K562 (cell line): ENCODE data around the gene NXF1. TPM values are rescaled to one million over a fixed set of nuclear protein-coding genes. Genes with fewer than 3 reads are reported as not detected.

Experiments used
- ATF1 ChIP-seq, 2 experiments: fragments of 450-650 bp in 1 of 2; IDR thresholded peaks; 2 replicates each; pipeline ENCODE4 v1.6.1; 2016; ENCODE audit warnings: missing compliant biosample characterization in 1 of 2, missing genetic modification characterization in 1 of 2
- HNRNPUL1 ChIP-seq: fragments of 200-400 bp; formaldehyde crosslinking; IDR thresholded peaks from 2 replicates; pipeline ENCODE4 v1.6.1; 2017; ENCODE audit warnings: low read length
- MYC ChIP-seq, 2 experiments: fragments of 250-450 bp in 1 of 2; sonication (Bioruptor Pico) in 1 of 2; IDR thresholded peaks; 2 replicates each; pipeline versions ENCODE4 v1.5.1 to v1.6.1; 2012 to 2021; ENCODE audit warnings: low read depth in 2 of 2, borderline replicate concordance in 1 of 2, improper control_type of control experiment in 1 of 2, low read length in 1 of 2, mild to moderate bottlenecking in 1 of 2, moderate library complexity in 1 of 2
- RAD51 ChIP-seq: fragments of 450-650 bp; IDR thresholded peaks from 2 replicates; pipeline ENCODE4 v1.7.1; 2016; ENCODE audit warnings: low read depth, mild to moderate bottlenecking, borderline replicate concordance
- RCOR1 ChIP-seq, 2 experiments: IDR thresholded peaks; 2 replicates each; pipeline ENCODE4 v1.6.1; 2012; ENCODE audit warnings: low read depth in 2 of 2, low read length in 2 of 2, borderline replicate concordance in 1 of 2, improper control_type of control experiment in 1 of 2
- SAFB2 ChIP-seq: fragments of 200-400 bp; formaldehyde crosslinking; IDR thresholded peaks from 2 replicates; pipeline ENCODE4 v1.6.1; 2018; ENCODE audit warnings: borderline replicate concordance, low read length, low read depth, moderate library complexity; ENCODE audit not compliant: severe bottlenecking
- TAF9B ChIP-seq: fragments of 450-650 bp; IDR thresholded peaks from 2 replicates; pipeline ENCODE4 v1.6.1; 2018; ENCODE audit warnings: mild to moderate bottlenecking; ENCODE audit not compliant: partially characterized antibody
- ZC3H8 ChIP-seq: fragments of 450-650 bp; IDR thresholded peaks from 2 replicates; pipeline ENCODE4 v1.6.1; 2017
- ZEB2 ChIP-seq: fragments of 450-650 bp; IDR thresholded peaks from 2 replicates; pipeline ENCODE4 v1.6.1; 2016
- ZNF583 ChIP-seq: fragments of 250-450 bp; sonication (Bioruptor Pico); IDR thresholded peaks from 2 replicates; pipeline ENCODE4 v1.4.0; 2020
- ZNF77 ChIP-seq: fragments of 250-450 bp; sonication (Bioruptor Pico); IDR thresholded peaks from 2 replicates; pipeline ENCODE4 v1.5.0; 2020
- polyA plus RNA-seq, 8 experiments: library from polyadenylated mRNA; depleted of rRNA in 4 of 8; stranded (reverse) in 5 of 8; unstranded in 3 of 8; fragments of >200 nt; fragmentation: Nextera tagmentation in 2 of 8; fragmentation: Illumina TruSeq in 1 of 8; extraction: Ambion mirVana in 2 of 8; extraction: Trizol in 1 of 8; gene quantifications; 2 replicates each; pipeline versions ENCODE4 v1.2.1 to v1.2.3, GENCODE V29; 2011 to 2014; ENCODE audit warnings: inconsistent platforms in 1 of 8, missing spikeins in 1 of 8
- total RNA-seq, 7 experiments: library from RNA; depleted of rRNA in 6 of 7; stranded (reverse); fragments of >200 nt in 6 of 7; fragmentation: Illumina TruSeq in 2 of 7; extraction: Trizol in 2 of 7; gene quantifications; 2 replicates each; pipeline versions ENCODE4 v1.2.1 to v1.2.3, GENCODE V29; 2011 to 2021; ENCODE audit warnings: low replicate concordance in 1 of 7
- TF ChIP-seq, protein P1 (sequence below): fragments of 450-650 bp; IDR thresholded peaks from 2 replicates; pipeline ENCODE4 v1.6.1; 2014; ENCODE audit warnings: low read depth, mild to moderate bottlenecking, moderate library complexity, borderline replicate concordance
- TF ChIP-seq, protein P2 (sequence below), 2 experiments: fragments of 450-650 bp in 1 of 2; IDR thresholded peaks; 2 replicates each; pipeline ENCODE4 v1.6.1; 2011 to 2017; ENCODE audit warnings: low read depth in 2 of 2, antibody characterized with exemption in 1 of 2, borderline replicate concordance in 1 of 2, low read length in 1 of 2, mild to moderate bottlenecking in 1 of 2, mixed read lengths in 1 of 2; ENCODE audit not compliant: control insufficient read depth in 1 of 2
- TF ChIP-seq, protein P3 (sequence below): IDR thresholded peaks from 3 replicates; pipeline ENCODE4 v1.6.1; 2011; ENCODE audit warnings: borderline replicate concordance, mild to moderate bottlenecking; ENCODE audit not compliant: insufficient read length, insufficient read depth
- TF ChIP-seq, protein P4 (sequence below): fragments of 450-650 bp; conservative IDR thresholded peaks from 2 replicates; pipeline ENCODE4 v1.6.1; 2016; ENCODE audit warnings: missing genetic modification characterization, low read depth, mild to moderate bottlenecking, missing compliant biosample characterization, moderate library complexity
- TF ChIP-seq, protein P5 (sequence below): fragments of 450-650 bp; IDR thresholded peaks from 2 replicates; pipeline ENCODE4 v1.6.1; 2016; ENCODE audit warnings: missing biosample characterization, missing genetic modification characterization

NXF1 gene
- total and polyA plus RNA-seq, 9 of the 15 experiments (the other 6 are each of a cell fraction or from before 2014, with no cell fraction given), result 18.1 to 98.3 (median 35.8) TPM

DNA sequence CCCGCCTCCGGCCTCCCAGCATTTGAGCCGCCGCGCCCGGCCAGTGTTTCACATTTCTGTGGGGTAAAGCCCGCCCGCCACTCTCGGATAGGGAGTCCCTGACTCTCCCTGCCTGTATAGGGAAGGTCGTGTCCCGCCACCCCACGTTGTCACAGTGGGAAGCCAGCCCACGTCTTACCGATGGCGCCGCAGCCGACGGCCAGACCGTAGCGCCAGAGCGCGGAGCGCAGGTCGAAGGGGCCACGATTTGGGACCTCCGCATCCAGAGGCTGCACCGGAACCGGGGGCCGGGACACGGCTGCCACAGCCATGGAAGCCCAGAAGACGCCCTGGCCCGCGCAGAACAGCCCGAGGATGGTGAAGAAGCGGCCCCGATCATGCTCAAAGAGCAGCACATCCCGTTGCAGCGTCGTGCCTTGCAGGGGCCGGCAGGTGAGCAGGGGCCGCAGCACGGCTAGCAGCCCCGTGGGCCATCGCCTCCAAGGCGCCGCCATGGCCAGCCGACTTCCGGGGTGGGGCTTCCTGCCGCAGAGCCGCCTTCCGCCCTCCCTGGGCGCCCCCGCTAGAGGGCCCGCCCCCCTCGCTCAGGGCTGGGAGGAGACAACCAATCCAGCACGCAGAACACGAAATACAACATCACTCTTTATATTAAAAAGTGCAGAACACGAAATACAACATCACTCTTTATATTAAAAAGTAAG is 13.6 kb downstream of the NXF1 start, which contains the start of gene TMEM223 (continued):
- TF ChIP-seq ZNF583 (CRISPR knock-in tag) (no peak), TAF9B (no peak), RAD51 (no peak), MYC (IDR thresholded peaks at IDR 0.05; ENCODE audit: low read depth, low read length) (no peak), MYC (CRISPR knock-in tag; IDR thresholded peaks at IDR 0.05; ENCODE audit: borderline replicate concordance, low read depth) (no peak; the same call in 1 of the 2 replicates), HNRNPUL1 (no peak), ZEB2 (no peak), SAFB2 (no peak), ZC3H8 (no peak), ZNF77 (CRISPR knock-in tag) (peak; percentile 66; the same call in 1 of the 2 replicates), ATF1 (CRISPR knock-in tag; IDR thresholded peaks at IDR 0.05) (no peak), ATF1 (tag; IDR thresholded peaks at IDR 0.05) (peak; percentile 64), RCOR1 (IDR thresholded peaks at IDR 0.05; ENCODE audit: borderline replicate concordance in 1 of 2, low read depth in 2 of 2, low read length in 2 of 2) (no peak)
- TF ChIP-seq, protein P1, sequence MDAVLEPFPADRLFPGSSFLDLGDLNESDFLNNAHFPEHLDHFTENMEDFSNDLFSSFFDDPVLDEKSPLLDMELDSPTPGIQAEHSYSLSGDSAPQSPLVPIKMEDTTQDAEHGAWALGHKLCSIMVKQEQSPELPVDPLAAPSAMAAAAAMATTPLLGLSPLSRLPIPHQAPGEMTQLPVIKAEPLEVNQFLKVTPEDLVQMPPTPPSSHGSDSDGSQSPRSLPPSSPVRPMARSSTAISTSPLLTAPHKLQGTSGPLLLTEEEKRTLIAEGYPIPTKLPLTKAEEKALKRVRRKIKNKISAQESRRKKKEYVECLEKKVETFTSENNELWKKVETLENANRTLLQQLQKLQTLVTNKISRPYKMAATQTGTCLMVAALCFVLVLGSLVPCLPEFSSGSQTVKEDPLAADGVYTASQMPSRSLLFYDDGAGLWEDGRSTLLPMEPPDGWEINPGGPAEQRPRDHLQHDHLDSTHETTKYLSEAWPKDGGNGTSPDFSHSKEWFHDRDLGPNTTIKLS, result no peak
- TF ChIP-seq, protein P2, sequence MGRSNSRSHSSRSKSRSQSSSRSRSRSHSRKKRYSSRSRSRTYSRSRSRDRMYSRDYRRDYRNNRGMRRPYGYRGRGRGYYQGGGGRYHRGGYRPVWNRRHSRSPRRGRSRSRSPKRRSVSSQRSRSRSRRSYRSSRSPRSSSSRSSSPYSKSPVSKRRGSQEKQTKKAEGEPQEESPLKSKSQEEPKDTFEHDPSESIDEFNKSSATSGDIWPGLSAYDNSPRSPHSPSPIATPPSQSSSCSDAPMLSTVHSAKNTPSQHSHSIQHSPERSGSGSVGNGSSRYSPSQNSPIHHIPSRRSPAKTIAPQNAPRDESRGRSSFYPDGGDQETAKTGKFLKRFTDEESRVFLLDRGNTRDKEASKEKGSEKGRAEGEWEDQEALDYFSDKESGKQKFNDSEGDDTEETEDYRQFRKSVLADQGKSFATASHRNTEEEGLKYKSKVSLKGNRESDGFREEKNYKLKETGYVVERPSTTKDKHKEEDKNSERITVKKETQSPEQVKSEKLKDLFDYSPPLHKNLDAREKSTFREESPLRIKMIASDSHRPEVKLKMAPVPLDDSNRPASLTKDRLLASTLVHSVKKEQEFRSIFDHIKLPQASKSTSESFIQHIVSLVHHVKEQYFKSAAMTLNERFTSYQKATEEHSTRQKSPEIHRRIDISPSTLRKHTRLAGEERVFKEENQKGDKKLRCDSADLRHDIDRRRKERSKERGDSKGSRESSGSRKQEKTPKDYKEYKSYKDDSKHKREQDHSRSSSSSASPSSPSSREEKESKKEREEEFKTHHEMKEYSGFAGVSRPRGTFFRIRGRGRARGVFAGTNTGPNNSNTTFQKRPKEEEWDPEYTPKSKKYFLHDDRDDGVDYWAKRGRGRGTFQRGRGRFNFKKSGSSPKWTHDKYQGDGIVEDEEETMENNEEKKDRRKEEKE (IDR thresholded peaks at IDR 0.05; ENCODE audit: borderline replicate concordance in 1 of 2, control insufficient read depth in 1 of 2, low read depth in 2 of 2, low read length in 1 of 2), result peak in 1 of 2 experiments; percentile 64; a peak in 1 of 4 replicates
- TF ChIP-seq, protein P3, sequence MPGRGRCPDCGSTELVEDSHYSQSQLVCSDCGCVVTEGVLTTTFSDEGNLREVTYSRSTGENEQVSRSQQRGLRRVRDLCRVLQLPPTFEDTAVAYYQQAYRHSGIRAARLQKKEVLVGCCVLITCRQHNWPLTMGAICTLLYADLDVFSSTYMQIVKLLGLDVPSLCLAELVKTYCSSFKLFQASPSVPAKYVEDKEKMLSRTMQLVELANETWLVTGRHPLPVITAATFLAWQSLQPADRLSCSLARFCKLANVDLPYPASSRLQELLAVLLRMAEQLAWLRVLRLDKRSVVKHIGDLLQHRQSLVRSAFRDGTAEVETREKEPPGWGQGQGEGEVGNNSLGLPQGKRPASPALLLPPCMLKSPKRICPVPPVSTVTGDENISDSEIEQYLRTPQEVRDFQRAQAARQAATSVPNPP, result no peak
- TF ChIP-seq, protein P4, sequence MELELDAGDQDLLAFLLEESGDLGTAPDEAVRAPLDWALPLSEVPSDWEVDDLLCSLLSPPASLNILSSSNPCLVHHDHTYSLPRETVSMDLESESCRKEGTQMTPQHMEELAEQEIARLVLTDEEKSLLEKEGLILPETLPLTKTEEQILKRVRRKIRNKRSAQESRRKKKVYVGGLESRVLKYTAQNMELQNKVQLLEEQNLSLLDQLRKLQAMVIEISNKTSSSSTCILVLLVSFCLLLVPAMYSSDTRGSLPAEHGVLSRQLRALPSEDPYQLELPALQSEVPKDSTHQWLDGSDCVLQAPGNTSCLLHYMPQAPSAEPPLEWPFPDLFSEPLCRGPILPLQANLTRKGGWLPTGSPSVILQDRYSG (tag), result no peak
- TF ChIP-seq, protein P5, sequence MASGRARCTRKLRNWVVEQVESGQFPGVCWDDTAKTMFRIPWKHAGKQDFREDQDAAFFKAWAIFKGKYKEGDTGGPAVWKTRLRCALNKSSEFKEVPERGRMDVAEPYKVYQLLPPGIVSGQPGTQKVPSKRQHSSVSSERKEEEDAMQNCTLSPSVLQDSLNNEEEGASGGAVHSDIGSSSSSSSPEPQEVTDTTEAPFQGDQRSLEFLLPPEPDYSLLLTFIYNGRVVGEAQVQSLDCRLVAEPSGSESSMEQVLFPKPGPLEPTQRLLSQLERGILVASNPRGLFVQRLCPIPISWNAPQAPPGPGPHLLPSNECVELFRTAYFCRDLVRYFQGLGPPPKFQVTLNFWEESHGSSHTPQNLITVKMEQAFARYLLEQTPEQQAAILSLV (tag), result no peak
